GM19452 (cell line): ENCODE results near the gene ATP8B3.

ENCODE experiments used
- ATAC-seq: cut with Tn5 transposase; IDR thresholded peaks from one replicate; pipeline ENCODE4 v1.9.1; 2021; ENCODE audit not compliant: unreplicated experiment

ATP8B3 gene

GRCh38 chr19:1850809-1851653 lies 39.0 kb upstream of the ATP8B3 start:
- no peak for ATAC-seq

- ATAC-seq, result no peak
Observed at GRCh38 chr19:1849886-1850398, 37.9 kb upstream of the ATP8B3 start.

- ATAC-seq, result no peak
Observed at GRCh38 chr19:1849132-1849474, 37.0 kb upstream of the ATP8B3 start.

DNA sequence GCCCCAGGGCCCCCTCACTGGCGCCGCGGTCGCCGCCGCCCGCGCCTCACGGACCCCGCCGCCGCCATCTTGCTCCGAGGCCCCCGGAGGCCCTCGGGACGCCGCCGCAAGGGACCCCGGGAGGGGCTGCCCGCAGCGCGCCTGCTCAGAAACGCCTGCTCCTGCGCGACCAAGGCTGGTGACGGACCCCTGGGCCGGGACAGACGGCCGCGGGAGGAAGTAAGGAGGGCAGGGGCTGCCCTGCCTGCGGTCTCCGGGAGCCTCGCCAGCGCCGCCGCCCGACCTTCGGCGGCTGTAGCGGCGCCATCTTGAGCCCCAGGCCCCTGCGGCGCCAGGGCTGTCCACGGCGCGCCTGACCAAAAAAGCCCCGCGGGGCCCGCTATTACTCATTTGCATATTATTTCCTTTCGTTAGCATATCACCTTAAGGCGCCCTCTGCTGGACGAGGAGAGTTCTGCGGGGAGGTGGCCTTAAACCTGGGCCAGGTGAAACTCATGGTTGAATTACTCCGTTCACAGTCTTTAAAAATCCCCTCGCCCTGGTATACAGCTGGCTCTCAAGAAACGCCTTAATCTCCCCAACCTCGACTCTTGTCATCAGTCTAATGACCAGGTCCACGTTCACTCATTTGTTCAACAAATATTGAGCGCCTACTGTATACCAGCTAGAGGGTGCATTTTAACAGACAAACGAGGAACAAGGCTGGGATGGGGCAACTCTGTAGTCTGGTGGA lies 36.5 kb upstream of the ATP8B3 start, which contains the start of gene REXO1:
REXO1 (minus strand) TSS at position 85 of the 733 bp plus-strand sequence. CDS start 125 bp downstream, outside the sequence.
- ATAC-seq, result peak; percentile 60

- peak; percentile 36 for ATAC-seq
Observed at GRCh38 chr19:1847684-1848398, 35.8 kb upstream of the ATP8B3 start.

DNA sequence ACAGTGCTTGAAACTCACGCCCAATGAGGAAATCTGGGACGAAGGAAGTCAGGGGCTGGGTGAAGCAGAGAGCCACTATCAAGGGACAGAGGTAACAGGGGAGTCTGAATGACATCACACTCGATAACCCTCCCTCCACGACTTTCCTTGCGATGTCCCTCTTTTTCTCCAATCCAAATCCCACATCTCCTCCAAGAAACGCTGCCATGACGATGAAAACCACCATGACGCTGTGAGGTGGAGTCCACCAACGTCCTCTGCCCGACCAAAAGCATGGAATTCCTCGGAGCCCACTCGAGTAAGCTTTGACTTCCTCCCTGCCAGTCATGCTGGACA lies 35.2 kb upstream of the ATP8B3 start:
- no peak for ATAC-seq

- no peak for ATAC-seq
Observed at GRCh38 chr19:1846517-1847204, 34.6 kb upstream of the ATP8B3 start.

GRCh38 chr19:1845642-1846041 lies 33.6 kb upstream of the ATP8B3 start:
- ATAC-seq, result no peak

DNA sequence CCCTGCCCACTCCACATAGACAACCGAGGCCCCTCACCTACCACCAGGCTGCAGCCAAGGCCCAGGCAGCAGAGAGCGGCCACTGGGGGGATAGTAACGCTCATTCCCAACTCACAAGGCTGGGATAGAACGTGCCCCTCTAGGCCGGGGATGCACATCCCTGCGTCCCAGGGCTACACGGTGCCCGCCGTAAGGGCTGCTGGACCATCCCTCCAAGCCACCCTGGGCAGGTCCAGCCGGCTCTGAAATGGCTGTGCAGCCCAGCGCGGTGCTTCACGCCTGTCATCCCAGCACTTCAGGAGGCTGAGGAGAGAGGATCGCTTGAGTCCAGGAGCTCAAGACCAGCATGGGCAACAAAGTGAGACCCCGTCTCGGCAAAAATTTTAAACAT lies 33.0 kb upstream of the ATP8B3 start:
- no peak for ATAC-seq

DNA sequence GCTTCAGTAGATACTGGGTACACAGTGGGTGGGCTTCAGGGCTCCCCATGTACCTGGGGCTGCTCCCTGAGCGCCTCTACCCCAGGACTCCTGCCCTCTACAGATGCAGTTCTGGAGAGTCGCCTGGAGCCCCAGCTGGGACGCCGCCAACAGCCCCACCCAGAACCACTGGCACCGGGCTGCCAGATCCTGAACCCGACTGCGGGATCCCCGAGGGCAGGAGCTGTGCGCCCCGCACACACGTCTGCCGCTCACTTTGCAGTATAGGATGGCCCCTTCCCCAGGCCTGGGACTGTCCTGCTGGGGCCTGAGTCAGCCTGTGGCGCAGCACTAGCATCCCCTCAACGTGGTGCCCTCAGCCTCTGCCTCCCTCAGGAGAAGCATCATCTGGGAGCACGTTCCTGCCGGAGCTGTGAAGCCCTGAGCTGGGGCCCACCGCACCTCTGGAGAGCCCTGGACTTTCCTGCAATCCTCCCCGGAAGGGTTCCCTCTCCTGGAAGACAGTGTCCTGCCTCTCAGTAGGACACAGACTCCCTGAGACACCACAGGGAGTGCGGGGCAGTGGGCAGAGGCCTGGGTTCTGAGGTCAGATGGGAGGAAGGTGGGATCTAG lies 32.5 kb upstream of the ATP8B3 start:
- no peak for ATAC-seq

- ATAC-seq, result no peak
Observed at GRCh38 chr19:1843646-1844394, 31.7 kb upstream of the ATP8B3 start.

DNA sequence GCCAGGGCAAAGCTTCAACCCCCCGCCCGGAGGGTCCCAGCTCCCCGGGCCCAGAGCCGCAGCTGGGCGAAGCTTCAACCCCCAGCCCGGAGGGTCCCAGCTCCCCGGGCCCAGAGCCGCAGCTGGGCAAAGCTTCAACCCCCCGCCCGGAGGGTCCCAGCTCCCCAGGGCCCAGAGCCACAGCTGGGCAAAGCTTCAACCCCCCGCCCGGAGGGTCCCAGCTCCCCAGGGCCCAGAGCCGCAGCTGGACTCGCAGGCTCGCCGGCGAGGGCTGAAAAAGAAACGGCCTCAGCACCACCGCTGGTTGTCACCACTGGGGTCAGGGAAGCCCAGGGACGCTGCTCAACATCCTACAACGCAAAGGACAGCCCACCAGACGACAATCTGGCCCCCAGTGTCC lies 31.0 kb upstream of the ATP8B3 start:
- ATAC-seq, result no peak

DNA sequence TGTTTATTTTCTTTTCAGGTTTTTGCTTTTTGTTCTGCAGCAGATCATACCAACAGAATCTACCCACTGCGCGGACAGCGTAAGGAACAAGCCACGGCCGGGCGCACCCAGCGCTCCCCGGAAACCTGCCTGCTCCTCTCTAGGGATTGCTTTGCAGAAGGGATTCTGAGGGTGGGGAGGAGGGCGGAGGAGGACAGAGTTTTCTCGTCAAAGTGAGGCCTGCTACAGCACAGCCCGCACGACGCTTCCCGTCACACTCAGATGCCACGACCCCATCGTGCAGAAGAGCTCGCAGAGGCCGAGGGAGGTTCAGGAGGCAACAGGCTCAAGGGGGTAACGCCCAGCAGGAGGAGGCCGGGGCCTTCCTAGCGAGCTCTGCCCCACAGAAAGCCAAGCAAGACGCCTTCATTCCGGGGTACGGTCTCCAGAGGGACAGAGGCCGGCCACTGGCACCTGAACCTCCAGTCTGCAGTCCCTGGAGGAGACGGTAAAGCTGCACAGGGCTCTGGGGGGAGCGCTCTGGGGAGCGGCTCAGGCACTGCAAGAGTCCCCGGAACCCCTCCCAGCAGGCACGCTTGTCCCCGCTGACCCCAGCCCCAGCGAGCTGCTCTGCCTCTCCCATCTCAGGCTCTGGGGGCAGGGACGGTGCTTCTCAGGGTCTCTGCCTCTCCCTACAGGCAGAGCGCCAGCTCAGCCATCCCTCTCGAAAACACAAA lies 29.3 kb upstream of the ATP8B3 start:
- no peak for ATAC-seq

DNA sequence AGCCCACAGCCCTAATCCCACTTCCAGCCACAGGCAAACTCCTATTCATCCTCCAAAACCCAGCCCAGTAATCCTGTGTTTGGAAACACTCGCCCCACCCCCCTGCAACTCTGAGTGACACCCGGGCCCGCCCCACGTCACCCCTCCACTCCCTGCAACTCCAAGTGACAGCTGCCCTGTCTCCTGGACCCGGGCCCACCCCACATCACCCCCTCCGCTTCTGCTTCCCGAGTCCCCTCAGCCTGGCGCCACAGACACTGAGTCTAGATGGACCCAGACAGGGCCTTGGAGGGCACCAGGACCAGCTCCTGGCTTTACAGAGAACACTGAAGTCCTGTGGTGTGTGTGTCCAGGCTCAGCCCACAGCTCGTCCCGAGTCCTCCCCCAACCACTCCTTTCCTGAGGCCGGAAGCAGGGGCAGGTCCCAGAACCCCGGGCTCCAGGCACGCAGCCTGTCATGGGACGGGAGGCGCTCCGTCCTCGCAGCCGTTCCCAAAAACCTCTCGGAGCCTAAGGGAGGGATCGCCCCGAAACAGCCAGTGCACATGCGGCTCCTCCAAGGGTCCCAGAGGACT lies 28.6 kb upstream of the ATP8B3 start:
- ATAC-seq, result no peak

GRCh38 chr19:1839658-1840540 lies 27.8 kb upstream of the ATP8B3 start:
- ATAC-seq, result no peak

GRCh38 chr19:1837625-1838105 lies 25.6 kb upstream of the ATP8B3 start:
- ATAC-seq, result no peak

- ATAC-seq, result no peak
Observed at GRCh38 chr19:1837222-1837565, 25.1 kb upstream of the ATP8B3 start.
